ENCODE data around the gene RBM20.

DNA sequence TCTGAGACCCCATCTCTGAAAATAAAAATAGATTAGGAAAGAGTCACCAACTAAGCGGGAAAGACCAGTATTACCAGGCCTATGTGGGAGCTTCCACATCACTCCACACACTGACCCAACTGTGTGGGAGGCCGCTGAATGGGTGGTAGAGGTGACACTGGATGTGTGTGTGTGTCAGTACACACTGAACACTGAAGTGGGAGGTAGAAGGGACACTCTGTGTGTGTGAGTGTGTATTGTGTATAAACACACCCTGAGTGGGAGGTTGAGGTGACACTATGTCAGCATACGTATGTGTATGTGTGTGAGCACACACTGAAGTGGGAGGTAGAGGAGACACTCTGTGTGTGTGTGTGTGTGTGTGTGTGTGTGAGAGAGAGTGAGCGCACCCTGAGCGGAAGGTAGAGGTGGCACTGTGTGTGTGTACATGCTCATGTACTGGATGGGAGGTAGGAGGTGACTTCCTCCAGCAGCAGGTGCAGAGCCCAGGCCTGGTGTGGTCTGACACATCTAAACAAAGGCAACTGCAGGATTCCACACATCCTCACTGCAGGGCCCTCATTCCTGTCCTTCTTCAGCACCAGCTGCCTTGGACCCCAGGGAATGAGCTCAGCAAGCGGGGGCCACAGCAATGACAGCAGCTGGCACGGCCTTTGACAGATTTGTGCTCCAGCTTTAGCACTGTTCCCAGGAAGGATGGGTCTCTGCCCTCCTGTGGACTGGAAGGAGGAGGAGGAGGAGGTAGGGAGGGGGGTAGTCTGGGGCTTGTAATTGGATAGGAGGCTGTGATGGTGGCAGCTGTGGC, 26.5 kb upstream of the RBM20 start:
- TF ChIP-seq, protein P1, sequence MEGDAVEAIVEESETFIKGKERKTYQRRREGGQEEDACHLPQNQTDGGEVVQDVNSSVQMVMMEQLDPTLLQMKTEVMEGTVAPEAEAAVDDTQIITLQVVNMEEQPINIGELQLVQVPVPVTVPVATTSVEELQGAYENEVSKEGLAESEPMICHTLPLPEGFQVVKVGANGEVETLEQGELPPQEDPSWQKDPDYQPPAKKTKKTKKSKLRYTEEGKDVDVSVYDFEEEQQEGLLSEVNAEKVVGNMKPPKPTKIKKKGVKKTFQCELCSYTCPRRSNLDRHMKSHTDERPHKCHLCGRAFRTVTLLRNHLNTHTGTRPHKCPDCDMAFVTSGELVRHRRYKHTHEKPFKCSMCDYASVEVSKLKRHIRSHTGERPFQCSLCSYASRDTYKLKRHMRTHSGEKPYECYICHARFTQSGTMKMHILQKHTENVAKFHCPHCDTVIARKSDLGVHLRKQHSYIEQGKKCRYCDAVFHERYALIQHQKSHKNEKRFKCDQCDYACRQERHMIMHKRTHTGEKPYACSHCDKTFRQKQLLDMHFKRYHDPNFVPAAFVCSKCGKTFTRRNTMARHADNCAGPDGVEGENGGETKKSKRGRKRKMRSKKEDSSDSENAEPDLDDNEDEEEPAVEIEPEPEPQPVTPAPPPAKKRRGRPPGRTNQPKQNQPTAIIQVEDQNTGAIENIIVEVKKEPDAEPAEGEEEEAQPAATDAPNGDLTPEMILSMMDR (IDR thresholded peaks at IDR 0.05): no peak
- TF ChIP-seq POLR2A (IDR thresholded peaks at IDR 0.05): no peak
